B cell (primary cell): ENCODE measurements around the gene CCNT1. TPM values are rescaled to one million over a fixed set of nuclear protein-coding genes. Genes with fewer than 3 reads are reported as not detected.

Experiments used
- ATAC-seq: fragments of 200-7000 bp; cut with Tn5 transposase; one replicate; pipeline ENCODE4 v1.10.0; 2021; ENCODE audit warnings: low read depth, mild to moderate bottlenecking, moderate number of reproducible peaks, moderate library complexity
- CTCF ChIA-PET: fragments of 350-600 bp; sonication (Branson Sonifier 250); formaldehyde crosslinking; loops from one replicate; lab custom pipeline; 2021; ENCODE audit warnings: antibody characterized with exemption, inconsistent platforms; lab: Charles Lee
- POLR2A ChIA-PET: fragments of 350-600 bp; sonication (Branson Sonifier 250); formaldehyde crosslinking; loops from one replicate; lab custom pipeline; 2021; ENCODE audit warnings: antibody characterized with exemption; lab: Charles Lee
- DNase-seq: peaks from one replicate; pipeline ENCODE4 v3.0.0; 2013
- H2AFZ ChIP-seq: 2 replicates; pipeline ENCODE4 v1.6.1; 2012; ENCODE audit warnings: mild to moderate bottlenecking, low read depth, low read length; ENCODE audit not compliant: insufficient read depth, poor library complexity, severe bottlenecking
- H3K27ac ChIP-seq, 2 donors: 1 replicate in 1 of 2; 2 replicates in 1 of 2; pipeline ENCODE4 v1.5.1; 2012 to 2013; ENCODE audit warnings: low read length in 2 of 2, mild to moderate bottlenecking in 2 of 2, moderate library complexity in 1 of 2
- H3K27me3 ChIP-seq, 4 experiments: fragments of 200-600 bp in 1 of 4; sonication (generic) in 1 of 4; replicated peaks in 1 of 4; 1 replicate in 2 of 4; 2 replicates in 2 of 4; pipeline versions ENCODE4 v1.6.1 to v1.7.0; 2013 to 2016; ENCODE audit warnings: low read length in 3 of 4, mild to moderate bottlenecking in 2 of 4, mixed read lengths in 1 of 4, moderate library complexity in 1 of 4; ENCODE audit not compliant: insufficient read depth in 4 of 4, control insufficient read depth in 3 of 4; ENCODE audit errors: control extremely low read depth in 1 of 4
- H3K36me3 ChIP-seq, 2 experiments: replicated peaks in 1 of 2; 1 replicate in 1 of 2; 2 replicates in 1 of 2; pipeline versions ENCODE4 v1.6.1 to v1.7.1; 2013; ENCODE audit warnings: low read length in 1 of 2; ENCODE audit not compliant: insufficient read depth in 2 of 2, control insufficient read depth in 1 of 2; ENCODE audit errors: control extremely low read depth in 1 of 2, extremely low read depth in 1 of 2
- H3K4me1 ChIP-seq, 2 donors: fragments of 200-600 bp in 1 of 2; sonication (generic) in 1 of 2; 1 replicate in 1 of 2; 2 replicates in 1 of 2; pipeline versions ENCODE4 v1.5.1 to v1.6.1; 2013 to 2017; ENCODE audit warnings: low read length in 2 of 2; ENCODE audit not compliant: control insufficient read depth in 2 of 2, insufficient read depth in 2 of 2
- H3K4me2 ChIP-seq: replicated peaks from 2 replicates; pipeline ENCODE3; 2012; ENCODE audit warnings: mild to moderate bottlenecking, low read depth, low read length; ENCODE audit not compliant: poor library complexity, severe bottlenecking
- H3K4me3 ChIP-seq, 5 experiments: fragments of 200-600 bp in 1 of 5; sonication (generic) in 1 of 5; 1 replicate in 3 of 5; 2 replicates in 2 of 5; pipeline versions ENCODE4 v1.5.1 to v1.7.0; 2011 to 2016; ENCODE audit warnings: low read length in 4 of 5, mild to moderate bottlenecking in 4 of 5, low read depth in 2 of 5, control low read depth in 1 of 5, moderate library complexity in 1 of 5; ENCODE audit not compliant: insufficient read depth in 1 of 5; ENCODE audit errors: control extremely low read depth in 1 of 5, extremely low read depth in 1 of 5
- H3K79me2 ChIP-seq: fragments of 200-600 bp; sonication (generic); one replicate; pipeline ENCODE4 v1.6.0; 2016; ENCODE audit warnings: low read length; ENCODE audit not compliant: control insufficient read depth, insufficient read depth
- H3K9ac ChIP-seq: fragments of 200-600 bp; sonication (generic); 2 replicates; pipeline ENCODE4 v1.6.1; 2017; ENCODE audit warnings: mild to moderate bottlenecking, low read length, moderate library complexity
- H3K9me3 ChIP-seq, 3 donors: one replicate each; pipeline versions ENCODE4 v1.6.1 to v1.7.1; 2013; ENCODE audit warnings: low read length in 2 of 3; ENCODE audit not compliant: control insufficient read depth in 2 of 3, insufficient read depth in 1 of 3; ENCODE audit errors: control extremely low read depth in 1 of 3
- H4K20me1 ChIP-seq: 2 replicates; pipeline ENCODE4 v1.6.0; 2012; ENCODE audit warnings: mild to moderate bottlenecking, low read length; ENCODE audit not compliant: insufficient read depth, control insufficient read depth, poor library complexity, severe bottlenecking
- H3K27ac Mint-ChIP-seq: one replicate; pipeline ENCODE4 v1.8.0; 2021; ENCODE audit warnings: mixed read lengths
- H3K27me3 Mint-ChIP-seq: one replicate; pipeline ENCODE4 v1.8.0; 2021; ENCODE audit warnings: mixed read lengths
- H3K4me1 Mint-ChIP-seq: one replicate; pipeline ENCODE4 v1.8.0; 2021; ENCODE audit warnings: mixed read lengths
- H3K4me3 Mint-ChIP-seq: one replicate; pipeline ENCODE4 v1.8.0; 2021; ENCODE audit warnings: mixed read lengths
- H3K9me3 Mint-ChIP-seq: one replicate; pipeline ENCODE4 v1.8.0; 2022; ENCODE audit warnings: mixed read lengths; ENCODE audit not compliant: insufficient read depth
- CTCF ChIP-seq: fragments of 200-600 bp; IDR thresholded peaks from one replicate; pipeline ENCODE4 v1.8.0; 2022; ENCODE audit warnings: antibody characterized with exemption, mild to moderate bottlenecking
- EZH2 ChIP-seq: IDR thresholded peaks from 2 replicates; pipeline ENCODE4 v1.6.1; 2012; ENCODE audit warnings: borderline replicate concordance, low read depth, mild to moderate bottlenecking, moderate library complexity, low read length; ENCODE audit not compliant: insufficient read depth, poor library complexity, severe bottlenecking
- WGBS: methylation state at CpG from one replicate; pipeline ENCODE4 v1.1.5; 2013; ENCODE audit warnings: missing lambda C conversion rate; ENCODE audit not compliant: insufficient coverage; 5-methylcytosine and 5-hydroxymethylcytosine counted together
- intact Hi-C: fragments of 100-400 bp; cut with micrococcal nuclease; formaldehyde crosslinking; loops from one replicate; pipeline ENCODE4 v1.10.0; 2022
- polyA plus RNA-seq: library from polyadenylated mRNA; depleted of rRNA; stranded (reverse); fragments of >200 nt; gene quantifications from 2 replicates; pipeline ENCODE4 v1.2.3, GENCODE V29; 2012
- total RNA-seq, 2 donors: library from RNA; stranded (reverse); fragments of 120-200 nt in 1 of 2; gene quantifications; 1 replicate in 1 of 2; 2 replicates in 1 of 2; pipeline versions ENCODE4 v1.2.3 to v1.2.4, GENCODE V29; 2013 to 2022

Gene CCNT1
- total and polyA plus RNA-seq, 2 donors (not counting 1 experiment from before 2014, with no cell fraction given) = 13.9 to 77.3 TPM

GRCh38 chr12:48687592-48687991, 28.9 kb downstream of the CCNT1 start:
- Mint-ChIP-seq H3K9me3 (no peaks in the 10 kb centered on the region), H3K27me3 (no peaks in the 10 kb centered on the region), H3K4me3 (no peak overlapping the region), H3K27ac (no peak overlapping the region), H3K4me1 (peaks cover 2% of the 10 kb centered on the region)
- no peaks in the 10 kb centered on the region for H3K79me2 ChIP-seq
- POLR2A ChIA-PET = no interaction called here
- H4K20me1 ChIP-seq = peaks cover 1% of the 10 kb centered on the region
- WGBS = no CpG with 5 or more reads among the region's 4 CpGs
- DNase-seq (no peak), ATAC-seq (no peak)
- no peak overlapping the region for H3K9ac ChIP-seq
- H3K4me1 ChIP-seq = peaks cover 0 to 3% of the 10 kb centered on the region in 2 donors
- H3K27ac ChIP-seq = no peak overlapping the region
- CTCF ChIA-PET = no interaction called here
- H3K27me3 ChIP-seq = no peaks in the 10 kb centered on the region
- no peak overlapping the region for H2AFZ ChIP-seq
- H3K9me3 ChIP-seq = no peaks in the 10 kb centered on the region
- no peak overlapping the region for H3K4me3 ChIP-seq
- H3K4me2 ChIP-seq = no peak overlapping the region
- no peak for TF ChIP-seq EZH2
- TF ChIP-seq CTCF = no peak
- peaks cover 0 to 33% of the 10 kb centered on the region in 2 experiments for H3K36me3 ChIP-seq
- intact Hi-C loops = no loop called here

- ChIA-PET CTCF (no interaction called here), POLR2A (no interaction called here)
- Mint-ChIP-seq H3K9me3 (no peaks in the 10 kb centered on the region), H3K4me1 (peaks cover 4% of the 10 kb centered on the region), H3K27ac (no peak overlapping the region), H3K4me3 (no peak overlapping the region), H3K27me3 (no peaks in the 10 kb centered on the region)
- Histone ChIP-seq H3K9ac (no peak overlapping the region), H3K36me3 (peaks cover 0 to 26% of the 10 kb centered on the region in 2 experiments), H4K20me1 (peaks cover 1% of the 10 kb centered on the region), H3K4me1 (peaks cover 0 to 3% of the 10 kb centered on the region in 2 donors), H3K27ac (no peak overlapping the region), H3K9me3 (no peaks in the 10 kb centered on the region), H3K4me2 (no peak overlapping the region), H3K27me3 (no peaks in the 10 kb centered on the region), H3K79me2 (peaks cover 5% of the 10 kb centered on the region), H2AFZ (no peak overlapping the region), H3K4me3 (no peak overlapping the region)
- ATAC-seq (no peak), DNase-seq (no peak)
- 92% methylated on average over 3 of the region's 6 CpGs for WGBS
- TF ChIP-seq EZH2 (no peak), CTCF (no peak)
- intact Hi-C loops = no loop called here
These were observed 29.7 kb downstream of the CCNT1 start for GRCh38 chr12:48686615-48687334.
